Suprapubic skin (tissue), 4 donors: ENCODE measurements around the gene SLC12A5. TPM values are rescaled to one million over a fixed set of nuclear protein-coding genes. Genes with fewer than 3 reads are reported as not detected.

Experiments used
- DNase-seq, 2 donors: peaks; one replicate each; pipeline ENCODE4 v3.0.0-alpha.2; 2019; ENCODE audit warnings: low spot score in 2 of 2
- H3K27ac ChIP-seq: fragments of 200-600 bp; sonication (generic); one replicate; pipeline ENCODE4 v1.5.1; 2019
- H3K27me3 ChIP-seq: fragments of 200-600 bp; sonication (generic); one replicate; pipeline ENCODE4 v1.5.1; 2019
- H3K36me3 ChIP-seq: fragments of 200-600 bp; sonication (generic); one replicate; pipeline ENCODE4 v1.5.1; 2019
- H3K4me1 ChIP-seq: fragments of 200-600 bp; sonication (generic); one replicate; pipeline ENCODE4 v1.5.1; 2019
- H3K4me3 ChIP-seq: fragments of 200-600 bp; sonication (generic); one replicate; pipeline ENCODE4 v1.5.1; 2019; ENCODE audit warnings: mild to moderate bottlenecking
- H3K9me3 ChIP-seq: fragments of 200-600 bp; sonication (generic); one replicate; pipeline ENCODE4 v1.5.1; 2019
- EP300 ChIP-seq: sonication (generic); formaldehyde crosslinking; IDR thresholded peaks from one replicate; pipeline ENCODE4 v1.6.1; 2017; ENCODE audit warnings: antibody characterized with exemption
- POLR2A ChIP-seq, 2 donors: fragments of 450-650 bp; IDR thresholded peaks; one replicate each; pipeline ENCODE4 v1.6.1; 2017; ENCODE audit warnings: antibody characterized with exemption in 2 of 2, mild to moderate bottlenecking in 2 of 2, moderate library complexity in 2 of 2
- POLR2AphosphoS5 ChIP-seq, 3 donors: sonication (generic); formaldehyde crosslinking; IDR thresholded peaks; one replicate each; pipeline ENCODE4 v1.6.1; 2017; ENCODE audit warnings: antibody characterized with exemption in 3 of 3
- WGBS: methylation state at CpG from one replicate; pipeline ENCODE4 v1.1.5; 2018; 5-methylcytosine and 5-hydroxymethylcytosine counted together
- total RNA-seq, 4 donors: library from RNA; depleted of rRNA; stranded (reverse); fragments of >200 nt; gene quantifications; one replicate each; pipeline ENCODE4 v1.1.0, GENCODE V29; 2016
- TF ChIP-seq, protein P1 (sequence below), 2 donors: fragments of 200-600 bp in 1 of 2; fragments of 450-650 bp in 1 of 2; sonication (generic) in 1 of 2; IDR thresholded peaks; one replicate each; pipeline ENCODE4 v1.5.1; 2016 to 2019; ENCODE audit warnings: antibody characterized with exemption in 2 of 2, mild to moderate bottlenecking in 1 of 2, moderate library complexity in 1 of 2

Gene SLC12A5
- total RNA-seq, 4 donors from 2014 or later = 0.40 TPM; not detected in 3

DNA sequence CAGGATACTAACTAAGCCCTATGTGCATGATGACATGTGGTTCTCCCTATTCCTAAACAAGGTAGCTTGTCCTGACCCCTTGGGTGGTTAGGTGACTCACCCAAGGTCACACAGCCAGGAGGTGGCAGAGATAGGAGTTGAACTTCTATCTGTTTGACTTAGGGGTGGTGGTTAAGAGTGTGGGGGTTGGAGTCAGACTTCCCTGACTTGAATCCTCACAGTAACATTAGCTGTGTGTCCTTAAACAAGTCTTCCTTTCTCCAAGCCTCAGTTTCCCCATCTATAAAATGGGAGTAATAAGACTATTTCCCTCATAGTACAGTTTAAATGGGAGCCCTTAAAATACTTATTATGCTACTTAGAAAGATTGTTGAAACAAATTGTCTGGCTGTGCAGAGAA lies 21.9 kb downstream of the SLC12A5 start:
- DNase-seq = no peak
- Histone ChIP-seq H3K4me1 (no peaks in the 10 kb centered on the region), H3K36me3 (no peaks in the 10 kb centered on the region), H3K4me3 (no peak overlapping the region), H3K27ac (no peak overlapping the region), H3K9me3 (no peaks in the 10 kb centered on the region), H3K27me3 (peaks cover 38% of the 10 kb centered on the region)
- TF ChIP-seq POLR2AphosphoS5 (IDR thresholded peaks at IDR 0.05) (no peak), EP300 (no peak), POLR2A (IDR thresholded peaks at IDR 0.05) (no peak)
- TF ChIP-seq, protein P1, sequence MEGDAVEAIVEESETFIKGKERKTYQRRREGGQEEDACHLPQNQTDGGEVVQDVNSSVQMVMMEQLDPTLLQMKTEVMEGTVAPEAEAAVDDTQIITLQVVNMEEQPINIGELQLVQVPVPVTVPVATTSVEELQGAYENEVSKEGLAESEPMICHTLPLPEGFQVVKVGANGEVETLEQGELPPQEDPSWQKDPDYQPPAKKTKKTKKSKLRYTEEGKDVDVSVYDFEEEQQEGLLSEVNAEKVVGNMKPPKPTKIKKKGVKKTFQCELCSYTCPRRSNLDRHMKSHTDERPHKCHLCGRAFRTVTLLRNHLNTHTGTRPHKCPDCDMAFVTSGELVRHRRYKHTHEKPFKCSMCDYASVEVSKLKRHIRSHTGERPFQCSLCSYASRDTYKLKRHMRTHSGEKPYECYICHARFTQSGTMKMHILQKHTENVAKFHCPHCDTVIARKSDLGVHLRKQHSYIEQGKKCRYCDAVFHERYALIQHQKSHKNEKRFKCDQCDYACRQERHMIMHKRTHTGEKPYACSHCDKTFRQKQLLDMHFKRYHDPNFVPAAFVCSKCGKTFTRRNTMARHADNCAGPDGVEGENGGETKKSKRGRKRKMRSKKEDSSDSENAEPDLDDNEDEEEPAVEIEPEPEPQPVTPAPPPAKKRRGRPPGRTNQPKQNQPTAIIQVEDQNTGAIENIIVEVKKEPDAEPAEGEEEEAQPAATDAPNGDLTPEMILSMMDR (IDR thresholded peaks at IDR 0.05) = no peak

DNA sequence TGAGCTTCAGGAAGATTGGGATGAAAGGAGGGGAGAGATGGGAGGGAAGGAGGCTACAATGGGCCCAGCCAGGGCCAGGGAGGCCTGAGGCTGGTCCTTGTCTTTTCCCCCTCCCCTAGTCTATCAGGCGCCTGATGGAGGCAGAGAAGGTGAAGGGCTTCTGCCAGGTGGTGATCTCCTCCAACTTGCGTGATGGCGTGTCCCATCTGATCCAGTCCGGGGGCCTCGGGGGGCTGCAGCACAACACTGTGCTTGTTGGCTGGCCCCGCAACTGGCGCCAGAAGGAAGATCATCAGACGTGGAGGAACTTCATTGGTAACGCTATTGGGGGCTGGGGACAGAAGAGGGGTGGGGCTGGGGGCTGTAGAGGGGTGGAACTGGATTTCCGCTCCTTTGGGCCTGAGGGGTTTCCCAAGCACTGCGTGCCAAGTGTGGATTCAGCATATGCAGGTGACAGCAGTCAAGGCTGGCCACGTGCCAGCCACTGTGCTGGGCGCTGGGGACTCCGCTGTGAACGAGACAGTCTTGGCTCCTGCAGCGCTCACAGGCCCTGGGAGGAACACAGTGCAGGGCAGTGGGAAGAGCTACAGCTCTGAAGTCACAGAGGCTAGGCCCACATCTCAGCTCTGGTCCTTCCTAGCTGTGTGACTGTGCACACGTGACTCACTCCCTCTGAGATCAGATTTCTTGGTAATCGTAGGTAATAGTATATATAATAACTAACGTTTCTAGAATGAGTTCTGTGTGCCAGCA lies 22.7 kb downstream of the SLC12A5 start:
- WGBS = 50% methylated on average over 18 of the region's 19 CpGs
- Histone ChIP-seq H3K9me3 (no peaks in the 10 kb centered on the region), H3K4me3 (no peak overlapping the region), H3K27me3 (peaks cover 37% of the 10 kb centered on the region), H3K27ac (no peak overlapping the region), H3K4me1 (no peaks in the 10 kb centered on the region), H3K36me3 (no peaks in the 10 kb centered on the region)
- TF ChIP-seq, protein P1 (IDR thresholded peaks at IDR 0.05) = no peak
- TF ChIP-seq POLR2A (IDR thresholded peaks at IDR 0.05) = no peak
- TF ChIP-seq EP300 = no peak
- no peak for TF ChIP-seq POLR2AphosphoS5 (IDR thresholded peaks at IDR 0.05)
- no peak for DNase-seq

DNA sequence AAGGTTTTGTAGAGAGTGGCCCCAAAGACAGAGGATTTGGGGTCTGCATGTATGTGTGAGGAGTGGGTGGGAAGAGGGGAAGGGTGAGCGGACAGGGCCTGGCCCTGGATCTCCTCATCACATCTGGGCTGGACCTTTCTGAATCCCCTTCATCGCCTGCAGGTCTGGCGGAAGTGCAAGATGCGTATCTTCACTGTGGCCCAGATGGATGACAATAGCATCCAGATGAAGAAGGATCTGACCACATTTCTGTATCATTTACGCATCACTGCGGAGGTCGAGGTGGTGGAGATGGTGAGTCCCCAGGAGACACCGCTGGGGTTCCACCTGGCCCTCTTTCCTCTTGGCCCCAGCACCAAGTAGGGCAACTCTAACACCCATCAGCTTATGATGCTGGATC lies 24.4 kb downstream of the SLC12A5 start:
- Histone ChIP-seq H3K27me3 (peaks cover 38% of the 10 kb centered on the region), H3K4me1 (peaks cover 12% of the 10 kb centered on the region), H3K4me3 (no peak overlapping the region), H3K36me3 (no peaks in the 10 kb centered on the region), H3K9me3 (no peaks in the 10 kb centered on the region), H3K27ac (no peak overlapping the region)
- WGBS = 87% methylated on average over 8 of the region's 8 CpGs
- no peak for DNase-seq
- TF ChIP-seq EP300 = no peak

DNA sequence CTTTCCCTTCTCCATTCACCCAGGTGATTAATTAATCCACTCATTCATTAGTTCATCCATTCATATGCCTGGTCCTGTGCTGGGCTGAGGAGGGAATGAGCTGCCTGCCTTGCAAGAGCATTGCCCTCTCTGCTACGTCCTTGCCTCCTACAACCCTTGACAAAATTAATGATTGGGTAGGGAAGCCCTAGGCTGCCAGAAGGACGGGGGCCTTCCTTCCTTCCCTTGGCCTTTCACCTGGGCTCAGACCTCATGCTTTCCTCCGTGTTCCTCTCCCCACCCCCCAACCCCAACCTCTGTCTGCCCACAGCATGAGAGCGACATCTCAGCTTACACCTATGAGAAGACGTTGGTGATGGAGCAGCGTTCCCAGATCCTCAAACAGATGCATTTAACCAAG lies 25.6 kb downstream of the SLC12A5 start:
- no peak for DNase-seq
- 54% methylated on average over 6 of the region's 6 CpGs for WGBS
- Histone ChIP-seq H3K36me3 (no peaks in the 10 kb centered on the region), H3K4me3 (no peak overlapping the region), H3K27ac (no peak overlapping the region), H3K27me3 (peaks cover 35% of the 10 kb centered on the region), H3K4me1 (peaks cover 21% of the 10 kb centered on the region), H3K9me3 (no peaks in the 10 kb centered on the region)
- TF ChIP-seq POLR2AphosphoS5 (IDR thresholded peaks at IDR 0.05) (no peak), POLR2A (IDR thresholded peaks at IDR 0.05) (no peak), EP300 (no peak)
- TF ChIP-seq, protein P1 (IDR thresholded peaks at IDR 0.05) = no peak

DNA sequence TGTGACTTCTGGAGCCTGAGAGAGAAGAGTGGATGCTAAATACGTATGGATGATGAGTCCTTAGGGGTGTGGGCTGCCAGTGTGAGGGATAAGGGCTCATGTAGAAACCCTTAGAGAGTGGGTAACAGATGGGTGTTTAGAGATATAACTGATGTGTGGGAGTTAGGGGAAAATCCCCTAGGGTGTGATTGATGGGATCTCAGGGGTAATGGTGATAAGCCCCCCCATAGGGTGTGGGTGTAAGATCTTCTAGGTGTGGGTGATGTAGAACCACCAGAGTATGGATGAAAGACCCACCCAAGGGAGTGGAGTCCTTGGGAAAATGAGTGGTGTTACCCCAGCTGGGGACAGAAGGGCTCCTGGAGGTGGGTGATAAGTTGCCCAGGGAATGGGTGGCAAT lies 26.3 kb downstream of the SLC12A5 start:
- no peak for DNase-seq
- TF ChIP-seq, protein P1 (IDR thresholded peaks at IDR 0.05) = no peak
- TF ChIP-seq POLR2A (IDR thresholded peaks at IDR 0.05) = no peak
- TF ChIP-seq POLR2AphosphoS5 (IDR thresholded peaks at IDR 0.05) = no peak
- TF ChIP-seq EP300 = no peak
- WGBS = 60% methylated on average over 1 of the region's 1 CpG
- no peak overlapping the region for H3K4me3 ChIP-seq
- peaks cover 23% of the 10 kb centered on the region for H3K4me1 ChIP-seq
- H3K36me3 ChIP-seq = peaks cover 5% of the 10 kb centered on the region
- peaks cover 33% of the 10 kb centered on the region for H3K27me3 ChIP-seq
- no peak overlapping the region for H3K27ac ChIP-seq
- H3K9me3 ChIP-seq = no peaks in the 10 kb centered on the region
